SK-N-SH treated with all-trans-retinoic acid at 6 μM for 48 hours (cell line): ENCODE data around the gene DHH.

Experiments used
- ARNTL ChIP-seq: fragments of 450-650 bp; formaldehyde crosslinking; IDR thresholded peaks from 2 replicates; pipeline ENCODE4 v1.5.0; 2020; ENCODE audit warnings: low read depth, mild to moderate bottlenecking, moderate library complexity, borderline replicate concordance
- BACH2 ChIP-seq: fragments of 250-450 bp; sonication (Bioruptor Pico); IDR thresholded peaks from 2 replicates; pipeline ENCODE4 v1.9.0; 2021; ENCODE audit warnings: mild to moderate bottlenecking, borderline replicate concordance
- CSDC2 ChIP-seq: fragments of 250-450 bp; sonication (Bioruptor Pico); IDR thresholded peaks from 2 replicates; pipeline ENCODE4 v1.5.0; 2020; ENCODE audit warnings: mild to moderate bottlenecking, moderate library complexity
- ESRRG ChIP-seq: fragments of 250-450 bp; sonication (Bioruptor Pico); IDR thresholded peaks from 2 replicates; pipeline ENCODE4 v1.6.1; 2021; ENCODE audit warnings: mild to moderate bottlenecking
- GLIS3 ChIP-seq: fragments of 250-450 bp; sonication (Bioruptor Pico); IDR thresholded peaks from 2 replicates; pipeline ENCODE4 v1.5.0; 2020; ENCODE audit warnings: mild to moderate bottlenecking, moderate library complexity
- ISL1 ChIP-seq: fragments of 250-450 bp; sonication (Bioruptor Pico); IDR thresholded peaks from 2 replicates; pipeline ENCODE4 v2.1.2; 2022; ENCODE audit warnings: mild to moderate bottlenecking, moderate library complexity
- PPARA ChIP-seq: fragments of 250-450 bp; sonication (Bioruptor Pico); IDR thresholded peaks from 2 replicates; pipeline ENCODE4 v1.5.0; 2020; ENCODE audit warnings: mild to moderate bottlenecking, borderline replicate concordance
- TOX ChIP-seq: fragments of 250-450 bp; sonication (Bioruptor Pico); IDR thresholded peaks from 2 replicates; pipeline ENCODE4 v1.8.0; 2021; ENCODE audit warnings: mild to moderate bottlenecking, moderate library complexity, borderline replicate concordance
- ZFP30 ChIP-seq: fragments of 450-650 bp; formaldehyde crosslinking; IDR thresholded peaks from 2 replicates; pipeline ENCODE4 v1.5.0; 2022; ENCODE audit warnings: mild to moderate bottlenecking, moderate library complexity
- ZNF70 ChIP-seq: fragments of 450-650 bp; formaldehyde crosslinking; IDR thresholded peaks from 2 replicates; pipeline ENCODE4 v1.5.0; 2020; ENCODE audit warnings: mild to moderate bottlenecking, moderate library complexity
- TF ChIP-seq, protein P1 (sequence below): fragments of 250-450 bp; sonication (Bioruptor Pico); IDR thresholded peaks from 2 replicates; pipeline ENCODE4 v1.8.0; 2021; ENCODE audit warnings: low read depth, mild to moderate bottlenecking, moderate library complexity, borderline replicate concordance
- TF ChIP-seq, protein P2 (sequence below): fragments of 250-450 bp; sonication (Bioruptor Pico); IDR thresholded peaks from 2 replicates; pipeline ENCODE4 v1.8.0; 2020; ENCODE audit warnings: mild to moderate bottlenecking, moderate library complexity, borderline replicate concordance

DNA sequence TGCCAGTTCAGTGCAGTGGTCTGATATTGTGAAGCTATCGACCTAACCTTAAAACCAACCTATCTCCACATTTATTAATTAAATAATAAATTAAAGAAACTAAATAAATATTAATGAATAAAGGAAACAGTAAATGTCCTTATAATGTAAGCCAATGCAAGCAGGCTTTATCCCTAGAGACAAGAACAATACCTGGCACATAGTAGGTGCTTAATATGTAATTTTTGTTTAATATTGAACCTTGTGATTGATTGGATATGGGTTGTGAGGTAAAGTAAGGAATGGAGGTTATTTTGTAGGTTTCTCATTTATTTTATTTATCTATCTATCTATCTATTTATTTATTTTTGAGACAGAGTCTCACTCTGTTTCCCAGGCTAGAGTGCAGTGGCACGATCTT lies 44.4 kb upstream of the DHH start:
- no peak for TF ChIP-seq ZFP30 (CRISPR knock-in tag)
- no peak for TF ChIP-seq TOX
- no peak for TF ChIP-seq ARNTL
- no peak for TF ChIP-seq ESRRG (CRISPR knock-in tag)
- no peak for TF ChIP-seq ZNF70
- no peak for TF ChIP-seq ISL1 (CRISPR knock-in tag)
- TF ChIP-seq GLIS3 (CRISPR knock-in tag) = no peak
- no peak for TF ChIP-seq BACH2 (CRISPR knock-in tag)
- TF ChIP-seq, protein P1, sequence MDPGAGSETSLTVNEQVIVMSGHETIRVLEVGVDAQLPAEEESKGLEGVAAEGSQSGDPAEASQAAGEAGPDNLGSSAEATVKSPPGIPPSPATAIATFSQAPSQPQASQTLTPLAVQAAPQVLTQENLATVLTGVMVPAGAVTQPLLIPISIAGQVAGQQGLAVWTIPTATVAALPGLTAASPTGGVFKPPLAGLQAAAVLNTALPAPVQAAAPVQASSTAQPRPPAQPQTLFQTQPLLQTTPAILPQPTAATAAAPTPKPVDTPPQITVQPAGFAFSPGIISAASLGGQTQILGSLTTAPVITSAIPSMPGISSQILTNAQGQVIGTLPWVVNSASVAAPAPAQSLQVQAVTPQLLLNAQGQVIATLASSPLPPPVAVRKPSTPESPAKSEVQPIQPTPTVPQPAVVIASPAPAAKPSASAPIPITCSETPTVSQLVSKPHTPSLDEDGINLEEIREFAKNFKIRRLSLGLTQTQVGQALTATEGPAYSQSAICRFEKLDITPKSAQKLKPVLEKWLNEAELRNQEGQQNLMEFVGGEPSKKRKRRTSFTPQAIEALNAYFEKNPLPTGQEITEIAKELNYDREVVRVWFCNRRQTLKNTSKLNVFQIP (CRISPR knock-in tag) = no peak
- TF ChIP-seq, protein P2, sequence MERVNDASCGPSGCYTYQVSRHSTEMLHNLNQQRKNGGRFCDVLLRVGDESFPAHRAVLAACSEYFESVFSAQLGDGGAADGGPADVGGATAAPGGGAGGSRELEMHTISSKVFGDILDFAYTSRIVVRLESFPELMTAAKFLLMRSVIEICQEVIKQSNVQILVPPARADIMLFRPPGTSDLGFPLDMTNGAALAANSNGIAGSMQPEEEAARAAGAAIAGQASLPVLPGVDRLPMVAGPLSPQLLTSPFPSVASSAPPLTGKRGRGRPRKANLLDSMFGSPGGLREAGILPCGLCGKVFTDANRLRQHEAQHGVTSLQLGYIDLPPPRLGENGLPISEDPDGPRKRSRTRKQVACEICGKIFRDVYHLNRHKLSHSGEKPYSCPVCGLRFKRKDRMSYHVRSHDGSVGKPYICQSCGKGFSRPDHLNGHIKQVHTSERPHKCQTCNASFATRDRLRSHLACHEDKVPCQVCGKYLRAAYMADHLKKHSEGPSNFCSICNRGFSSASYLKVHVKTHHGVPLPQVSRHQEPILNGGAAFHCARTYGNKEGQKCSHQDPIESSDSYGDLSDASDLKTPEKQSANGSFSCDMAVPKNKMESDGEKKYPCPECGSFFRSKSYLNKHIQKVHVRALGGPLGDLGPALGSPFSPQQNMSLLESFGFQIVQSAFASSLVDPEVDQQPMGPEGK (CRISPR knock-in tag) = no peak
- no peak for TF ChIP-seq PPARA (CRISPR knock-in tag)
- TF ChIP-seq CSDC2 (CRISPR knock-in tag) = no peak
